Measurements from ENCODE around the gene EPN1.

Gene EPN1

DNA sequence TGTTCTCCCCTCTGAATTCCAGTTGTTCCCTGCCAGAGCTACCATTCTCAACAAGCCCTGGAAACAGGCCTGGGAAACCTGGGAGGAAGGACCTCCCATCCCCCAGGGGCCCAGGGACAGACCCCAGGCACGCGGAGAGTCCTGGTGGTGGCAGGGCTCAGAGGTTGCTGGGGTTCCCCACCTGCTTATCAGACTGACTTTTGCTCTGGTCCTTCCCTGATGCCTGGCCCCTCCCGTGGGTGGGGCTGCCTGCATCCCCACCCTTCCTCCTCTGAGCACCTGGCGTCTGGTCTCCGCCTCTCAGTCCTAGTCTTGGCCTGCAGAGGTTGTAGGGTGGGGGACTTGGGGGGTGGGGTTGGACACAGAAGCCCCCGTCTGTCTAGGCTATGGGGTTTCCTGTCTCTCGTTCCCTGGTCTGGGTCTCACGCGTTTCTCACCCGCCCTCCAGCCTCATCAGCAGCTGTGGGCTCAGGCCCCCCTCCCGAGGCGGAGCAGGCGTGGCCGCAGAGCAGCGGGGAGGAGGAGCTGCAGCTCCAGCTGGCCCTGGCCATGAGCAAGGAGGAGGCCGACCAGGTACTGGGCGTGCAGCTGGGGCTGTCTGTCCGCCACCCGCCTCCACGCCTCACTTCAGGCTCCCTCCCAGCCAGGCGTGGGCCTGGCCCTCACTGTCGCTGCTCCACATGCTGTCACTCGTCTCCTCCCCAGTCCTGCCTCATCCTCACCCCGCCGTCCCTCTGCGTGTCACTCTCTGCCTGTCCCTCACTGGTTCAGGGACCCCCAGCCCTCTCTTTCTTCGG, 13.6 kb downstream of the EPN1 start:
- no peak for TF ChIP-seq CTCF (IDR thresholded peaks at IDR 0.05; ENCODE audit: low read depth, low read length)
- H3K4me3 ChIP-seq (ENCODE audit: low read depth, low read length): no peak overlapping the region
- in situ Hi-C loops (cut with HindIII; ENCODE audit: low sequenced_read_pairs): no loop called here
- no peak for DNase-seq (ENCODE audit: low read depth, low spot score)

GRCh38 chr19:55689411-55690108, 14.5 kb downstream of the EPN1 start:
- H3K4me3 ChIP-seq (ENCODE audit: low read depth, low read length): no peak overlapping the region
- in situ Hi-C loops (cut with HindIII; ENCODE audit: low sequenced_read_pairs): no loop called here
- DNase-seq (ENCODE audit: low read depth, low spot score): no peak
- TF ChIP-seq CTCF (IDR thresholded peaks at IDR 0.05; ENCODE audit: low read depth, low read length): no peak

GRCh38 chr19:55690109-55690768, 15.2 kb downstream of the EPN1 start:
- in situ Hi-C loops (cut with HindIII; ENCODE audit: low sequenced_read_pairs): no loop called here
- DNase-seq (ENCODE audit: low read depth, low spot score): no peak
- no peak for TF ChIP-seq CTCF (IDR thresholded peaks at IDR 0.05; ENCODE audit: low read depth, low read length)
- H3K4me3 ChIP-seq (ENCODE audit: low read depth, low read length): no peak overlapping the region

DNA sequence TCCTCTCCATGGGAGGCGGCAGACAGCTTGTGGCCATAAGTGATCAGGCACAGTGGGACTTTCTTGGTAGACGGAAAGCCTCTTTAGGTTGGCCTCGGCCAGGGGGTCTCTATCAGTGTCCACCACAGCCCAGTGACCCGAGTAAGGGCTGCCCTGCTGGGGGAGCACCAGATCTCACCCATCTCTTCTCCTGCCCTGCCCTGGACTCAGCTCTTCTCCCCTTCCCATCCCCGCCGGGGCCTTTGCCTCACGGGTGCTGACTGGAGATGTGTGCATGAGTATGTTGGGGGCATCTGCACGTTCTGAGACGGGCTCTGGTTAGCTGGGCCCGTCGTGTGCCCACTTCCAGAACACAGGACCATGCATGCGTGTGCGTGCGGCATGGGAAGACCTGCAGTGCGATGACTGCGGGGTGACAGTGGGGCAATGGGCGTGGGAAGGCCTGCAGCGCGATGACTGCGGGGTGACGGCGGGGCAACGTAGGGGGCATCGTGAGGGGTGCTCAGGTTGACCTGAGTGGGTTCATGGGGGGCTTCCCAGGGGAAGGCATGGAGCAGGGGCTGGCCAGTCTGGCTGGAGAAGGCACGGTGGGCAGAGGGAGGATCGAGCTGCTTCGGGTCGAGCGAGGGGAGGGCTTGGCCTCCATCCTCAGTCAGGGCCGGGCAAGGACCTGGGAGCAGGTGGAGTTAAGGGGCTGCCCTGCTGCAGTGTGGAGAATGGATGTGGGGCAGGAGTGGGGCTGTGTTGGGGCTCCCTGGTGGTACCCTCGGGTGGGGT, 15.9 kb downstream of the EPN1 start:
- no peak for DNase-seq (ENCODE audit: low read depth, low spot score)
- H3K4me3 ChIP-seq (ENCODE audit: low read depth, low read length): no peak overlapping the region
- in situ Hi-C loops (cut with HindIII; ENCODE audit: low sequenced_read_pairs): no loop called here
- TF ChIP-seq CTCF (IDR thresholded peaks at IDR 0.05; ENCODE audit: low read depth, low read length): no peak

- in situ Hi-C loops (cut with HindIII; ENCODE audit: low sequenced_read_pairs): no loop called here
- no peak overlapping the region for H3K4me3 ChIP-seq (ENCODE audit: low read depth, low read length)
- TF ChIP-seq CTCF (IDR thresholded peaks at IDR 0.05; ENCODE audit: low read depth, low read length): no peak
- no peak for DNase-seq (ENCODE audit: low read depth, low spot score)
These were observed 16.8 kb downstream of the EPN1 start for GRCh38 chr19:55691561-55692481.
